Right atrium auricular region (tissue), 2 donors: ENCODE measurements around the gene NAA25. TPM values are rescaled to one million over a fixed set of nuclear protein-coding genes. Genes with fewer than 3 reads are reported as not detected.

Source experiments
- DNase-seq: peaks from one replicate; pipeline ENCODE4 v3.0.0-alpha.2; 2019; ENCODE audit warnings: low spot score
- H3K27ac ChIP-seq, 2 donors: fragments of 200-600 bp; sonication (generic); 1 replicate in 1 of 2; 2 replicates in 1 of 2; pipeline ENCODE4 v1.5.1; 2016 to 2019
- H3K27me3 ChIP-seq, 2 donors: fragments of 200-600 bp; sonication (generic); one replicate each; pipeline versions ENCODE4 v1.5.1 to v1.6.0; 2017 to 2019
- H3K36me3 ChIP-seq: fragments of 200-600 bp; sonication (generic); one replicate; pipeline ENCODE4 v1.5.1; 2016
- H3K4me1 ChIP-seq, 2 donors: fragments of 200-600 bp; sonication (generic); one replicate each; pipeline versions ENCODE4 v1.5.1 to v1.6.0; 2017 to 2019
- H3K4me3 ChIP-seq, 2 donors: fragments of 200-600 bp; sonication (generic); 1 replicate in 1 of 2; 2 replicates in 1 of 2; pipeline ENCODE4 v1.5.1; 2017 to 2019; ENCODE audit warnings: mild to moderate bottlenecking in 1 of 2, moderate library complexity in 1 of 2
- H3K9me3 ChIP-seq, 2 donors: fragments of 200-600 bp; sonication (generic); one replicate each; pipeline ENCODE4 v1.5.1; 2019
- total RNA-seq, 2 donors: library from RNA; depleted of rRNA; stranded (reverse); fragments of >200 nt; gene quantifications; one replicate each; pipeline ENCODE4 v1.1.0, GENCODE V29; 2016
- TF ChIP-seq, protein P1 (sequence below), 2 donors: fragments of 200-600 bp; sonication (generic); IDR thresholded peaks; one replicate each; pipeline ENCODE4 v1.5.1; 2019; ENCODE audit warnings: antibody characterized with exemption in 2 of 2

NAA25 gene
- total RNA-seq, 2 donors from 2014 or later, result 8.8 to 11.2 TPM

GRCh38 chr12:112018571-112019237 is 89.9 kb downstream of the NAA25 start:
- Histone ChIP-seq H3K9me3 (no peaks in the 10 kb centered on the region), H3K4me1 (peaks cover 0 to 9% of the 10 kb centered on the region in 2 donors), H3K36me3 (peaks cover 34% of the 10 kb centered on the region), H3K27me3 (no peaks in the 10 kb centered on the region), H3K4me3 (no peak overlapping the region), H3K27ac (no peak overlapping the region)
- DNase-seq, result no peak
- TF ChIP-seq, protein P1, sequence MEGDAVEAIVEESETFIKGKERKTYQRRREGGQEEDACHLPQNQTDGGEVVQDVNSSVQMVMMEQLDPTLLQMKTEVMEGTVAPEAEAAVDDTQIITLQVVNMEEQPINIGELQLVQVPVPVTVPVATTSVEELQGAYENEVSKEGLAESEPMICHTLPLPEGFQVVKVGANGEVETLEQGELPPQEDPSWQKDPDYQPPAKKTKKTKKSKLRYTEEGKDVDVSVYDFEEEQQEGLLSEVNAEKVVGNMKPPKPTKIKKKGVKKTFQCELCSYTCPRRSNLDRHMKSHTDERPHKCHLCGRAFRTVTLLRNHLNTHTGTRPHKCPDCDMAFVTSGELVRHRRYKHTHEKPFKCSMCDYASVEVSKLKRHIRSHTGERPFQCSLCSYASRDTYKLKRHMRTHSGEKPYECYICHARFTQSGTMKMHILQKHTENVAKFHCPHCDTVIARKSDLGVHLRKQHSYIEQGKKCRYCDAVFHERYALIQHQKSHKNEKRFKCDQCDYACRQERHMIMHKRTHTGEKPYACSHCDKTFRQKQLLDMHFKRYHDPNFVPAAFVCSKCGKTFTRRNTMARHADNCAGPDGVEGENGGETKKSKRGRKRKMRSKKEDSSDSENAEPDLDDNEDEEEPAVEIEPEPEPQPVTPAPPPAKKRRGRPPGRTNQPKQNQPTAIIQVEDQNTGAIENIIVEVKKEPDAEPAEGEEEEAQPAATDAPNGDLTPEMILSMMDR (IDR thresholded peaks at IDR 0.05), result no peak

DNA sequence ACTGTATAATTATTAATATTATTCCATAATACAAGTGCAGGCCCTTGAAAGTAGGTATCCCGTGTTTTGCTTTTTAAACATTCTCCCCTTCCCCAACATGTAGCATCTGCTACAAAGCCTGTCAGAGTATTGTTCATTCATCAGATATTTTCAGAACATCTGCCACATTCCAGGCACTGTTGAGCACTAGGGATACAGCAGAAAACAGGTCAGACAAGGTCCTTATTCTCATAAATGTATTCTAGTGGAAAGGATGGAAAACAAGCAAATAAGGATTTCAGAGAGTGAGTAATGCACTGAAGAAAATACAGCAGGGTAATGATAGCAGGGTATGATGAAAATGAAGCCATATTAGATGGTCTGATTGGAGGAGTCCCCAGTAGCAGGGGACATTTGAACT is 91.5 kb downstream of the NAA25 start:
- Histone ChIP-seq H3K36me3 (peaks cover 18% of the 10 kb centered on the region), H3K4me3 (no peak overlapping the region), H3K9me3 (no peaks in the 10 kb centered on the region), H3K4me1 (peaks cover 0 to 13% of the 10 kb centered on the region in 2 donors), H3K27ac (no peak overlapping the region), H3K27me3 (no peaks in the 10 kb centered on the region)
- TF ChIP-seq, protein P1 (IDR thresholded peaks at IDR 0.05), result no peak
- no peak for DNase-seq

GRCh38 chr12:112015938-112016337 is 92.6 kb downstream of the NAA25 start:
- H3K36me3 ChIP-seq, result peaks cover 13% of the 10 kb centered on the region
- H3K4me3 ChIP-seq, result no peak overlapping the region
- H3K9me3 ChIP-seq, result no peaks in the 10 kb centered on the region
- no peaks in the 10 kb centered on the region for H3K27me3 ChIP-seq
- no peak overlapping the region for H3K27ac ChIP-seq
- DNase-seq, result no peak
- peaks cover 0 to 22% of the 10 kb centered on the region in 2 donors for H3K4me1 ChIP-seq
- TF ChIP-seq, protein P1 (IDR thresholded peaks at IDR 0.05), result no peak

DNA sequence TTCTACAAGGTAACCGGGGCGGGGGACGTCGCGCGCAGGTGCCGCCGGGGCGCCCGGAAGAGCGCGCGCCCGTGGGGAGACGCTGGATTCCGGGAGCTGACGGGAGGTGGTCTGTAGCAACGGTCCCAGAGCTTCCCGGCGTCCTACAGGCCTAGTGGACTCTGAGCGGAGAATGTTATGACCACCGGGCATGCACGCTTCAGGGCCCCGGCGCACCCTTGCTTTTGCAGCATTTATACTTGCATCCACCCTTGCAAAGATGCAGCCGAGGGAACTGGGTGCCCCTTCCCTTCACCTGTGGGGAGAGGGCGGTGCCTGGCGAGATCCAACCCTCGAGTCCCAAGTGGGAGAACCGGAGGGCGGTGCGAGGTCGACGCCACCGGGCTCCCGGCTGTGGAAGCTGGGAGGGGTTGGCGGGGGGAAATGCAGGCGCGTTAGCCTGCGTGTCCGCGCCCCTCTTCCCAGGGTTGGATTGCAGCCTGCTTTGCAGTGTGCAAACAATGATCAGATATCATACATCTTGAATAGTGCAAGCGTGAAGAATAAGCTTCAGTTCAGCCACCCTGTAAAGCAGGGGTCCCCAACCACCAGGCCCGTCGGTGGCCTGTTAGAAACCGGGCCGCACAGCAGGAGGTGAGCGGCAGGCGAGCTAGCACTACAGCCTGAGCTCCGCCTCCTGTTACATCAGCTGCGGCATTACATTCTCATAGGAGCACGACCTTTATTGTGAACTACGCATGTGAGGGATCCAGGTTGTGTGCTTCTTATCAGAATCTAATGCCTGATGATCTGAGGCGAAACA is 94.8 kb downstream of the NAA25 start:
- TF ChIP-seq, protein P1 (IDR thresholded peaks at IDR 0.05), result no peak
- H3K27ac ChIP-seq, result peak overlapping the region; percentile 93 to 99
- H3K27me3 ChIP-seq, result no peaks in the 10 kb centered on the region
- peak overlapping the region; percentile 82 to 99 for H3K4me3 ChIP-seq
- no peaks in the 10 kb centered on the region for H3K9me3 ChIP-seq
- peak; percentile 65 for DNase-seq
- peaks cover 0 to 26% of the 10 kb centered on the region in 2 donors for H3K4me1 ChIP-seq
- H3K36me3 ChIP-seq, result peaks cover 7% of the 10 kb centered on the region

DNA sequence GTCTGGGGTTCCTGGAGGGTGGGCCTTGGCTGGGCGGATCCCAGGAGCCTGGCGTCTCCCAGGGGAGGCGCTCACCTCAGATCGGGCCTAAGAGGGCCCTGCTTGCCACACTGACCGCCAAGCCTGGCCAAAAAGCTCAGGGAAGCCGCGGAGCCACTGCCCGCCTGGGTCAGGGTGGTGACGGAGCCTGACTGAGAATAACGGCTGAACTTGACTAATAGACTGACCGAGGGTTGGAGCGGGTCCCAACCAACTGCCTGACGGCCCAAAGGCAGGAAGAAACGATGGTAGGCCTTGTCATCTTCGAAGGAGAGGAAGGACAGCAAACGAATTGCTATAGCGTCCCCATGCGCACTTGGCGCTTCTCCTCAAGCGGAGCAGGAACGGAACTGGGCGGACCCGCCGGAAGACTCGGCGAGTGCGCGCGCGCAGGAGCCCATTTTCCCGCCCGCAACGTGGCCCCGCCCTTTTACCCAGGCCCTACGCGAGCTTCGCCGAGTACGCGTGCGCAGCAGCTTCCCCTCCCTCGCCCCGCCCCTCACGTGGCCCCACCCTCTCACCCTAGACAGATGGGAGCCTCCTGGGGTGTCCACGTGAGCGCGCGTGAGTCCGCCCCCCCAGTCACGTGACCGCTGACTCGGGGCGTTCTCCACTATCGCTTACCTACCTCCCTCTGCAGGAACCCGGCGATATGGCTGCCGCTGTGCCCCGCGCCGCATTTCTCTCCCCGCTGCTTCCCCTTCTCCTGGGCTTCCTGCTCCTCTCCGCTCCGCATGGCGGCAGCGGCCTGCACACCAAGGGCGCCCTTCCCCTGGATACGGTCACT is 95.6 kb downstream of the NAA25 start, which contains the start of the genes ERP29 and TMEM116:
Gene ERP29 (plus strand): TSS at position 652 of the 826 bp plus-strand sequence. CDS start 40 bp downstream, at position 692.
Gene TMEM116 (minus strand): TSS at position 391 of the 826 bp plus-strand sequence. CDS start 7,895 bp downstream, outside the sequence.
- peak within 1 kb of the TSS; percentile 82 to 99 for H3K4me3 ChIP-seq
- peaks cover 7% of the 10 kb centered on the region for H3K36me3 ChIP-seq
- peak; percentile 100 for DNase-seq
- TF ChIP-seq, protein P1 (IDR thresholded peaks at IDR 0.05), result peak; percentile 31 to 58
- no peaks in the 10 kb centered on the region for H3K27me3 ChIP-seq
- no peaks in the 10 kb centered on the region for H3K9me3 ChIP-seq
- H3K4me1 ChIP-seq, result peaks cover 0 to 26% of the 10 kb centered on the region in 2 donors
- H3K27ac ChIP-seq, result peak within 1 kb of the TSS; percentile 93 to 99
